Immature natural killer cell (primary cell): ENCODE results near the gene LRRC8D. TPM values are rescaled to one million over a fixed set of nuclear protein-coding genes. Genes with fewer than 3 reads are reported as not detected.

Source experiments
- DNase-seq, 3 donors: peaks; one replicate each; pipeline ENCODE4 v3.0.0; 2022; ENCODE audit warnings: mixed read lengths in 1 of 3
- H3K27ac Mint-ChIP-seq, 6 donors: one replicate each; pipeline ENCODE4 v1.8.0; 2020; ENCODE audit warnings: mixed read lengths in 6 of 6, mild to moderate bottlenecking in 5 of 6, inconsistent platforms in 4 of 6, moderate library complexity in 3 of 6
- H3K27me3 Mint-ChIP-seq, 3 donors: one replicate each; pipeline ENCODE4 v1.8.0; 2020 to 2021; ENCODE audit warnings: low read depth in 3 of 3, mild to moderate bottlenecking in 3 of 3, mixed read lengths in 3 of 3, moderate library complexity in 3 of 3, inconsistent platforms in 1 of 3
- H3K36me3 Mint-ChIP-seq, 3 donors: one replicate each; pipeline ENCODE4 v1.8.0; 2020; ENCODE audit warnings: mixed read lengths in 3 of 3, inconsistent platforms in 2 of 3, mild to moderate bottlenecking in 2 of 3
- H3K4me1 Mint-ChIP-seq, 2 donors: one replicate each; pipeline ENCODE4 v1.8.0; 2020; ENCODE audit warnings: inconsistent platforms in 2 of 2, mild to moderate bottlenecking in 2 of 2, mixed read lengths in 2 of 2, moderate library complexity in 1 of 2
- H3K4me3 Mint-ChIP-seq, 5 donors: one replicate each; pipeline ENCODE4 v1.8.0; 2020; ENCODE audit warnings: mild to moderate bottlenecking in 5 of 5, mixed read lengths in 5 of 5, inconsistent platforms in 3 of 5, moderate library complexity in 3 of 5
- H3K9me3 Mint-ChIP-seq, 6 donors: one replicate each; pipeline ENCODE4 v1.8.0; 2020; ENCODE audit warnings: mild to moderate bottlenecking in 6 of 6, mixed read lengths in 6 of 6, inconsistent platforms in 4 of 6, moderate library complexity in 3 of 6
- polyA plus RNA-seq, 3 donors: library from polyadenylated mRNA; unstranded; fragments of 300-500 nt; fragmentation: Illumina TruSeq; gene quantifications; one replicate each; pipeline ENCODE4 v1.2.3, GENCODE V29; 2021

LRRC8D gene
- polyA plus RNA-seq, 3 donors from 2014 or later, result 24.7 to 40.1 (median 32.0) TPM

- DNase-seq, result no peak
- peaks cover 0 to 4% (median 0%) of the 10 kb centered on the region in 3 donors for H3K36me3 Mint-ChIP-seq
- H3K9me3 Mint-ChIP-seq, result no peaks in the 10 kb centered on the region
- no peaks in the 10 kb centered on the region for H3K4me1 Mint-ChIP-seq
- no peaks in the 10 kb centered on the region for H3K27me3 Mint-ChIP-seq
- no peak overlapping the region for H3K4me3 Mint-ChIP-seq
- H3K27ac Mint-ChIP-seq, result no peak overlapping the region
These were observed 11.8 kb downstream of the LRRC8D start for GRCh38 chr1:89832496-89833127.

GRCh38 chr1:89833183-89834082 lies 12.6 kb downstream of the LRRC8D start:
- peaks cover 0 to 4% (median 0%) of the 10 kb centered on the region in 3 donors for H3K36me3 Mint-ChIP-seq
- no peak for DNase-seq
- H3K27ac Mint-ChIP-seq, result no peak overlapping the region
- no peaks in the 10 kb centered on the region for H3K9me3 Mint-ChIP-seq
- no peak overlapping the region for H3K4me3 Mint-ChIP-seq
- H3K4me1 Mint-ChIP-seq, result no peaks in the 10 kb centered on the region
- H3K27me3 Mint-ChIP-seq, result no peaks in the 10 kb centered on the region

GRCh38 chr1:89834083-89834704 lies 13.4 kb downstream of the LRRC8D start:
- no peak for DNase-seq
- Mint-ChIP-seq H3K9me3 (no peaks in the 10 kb centered on the region), H3K36me3 (peaks cover 0 to 4% (median 0%) of the 10 kb centered on the region in 3 donors), H3K4me3 (no peak overlapping the region), H3K27me3 (no peaks in the 10 kb centered on the region), H3K27ac (no peak overlapping the region), H3K4me1 (no peaks in the 10 kb centered on the region)

- no peak overlapping the region for H3K27ac Mint-ChIP-seq
- peaks cover 0 to 1% (median 0%) of the 10 kb centered on the region in 3 donors for H3K27me3 Mint-ChIP-seq
- H3K9me3 Mint-ChIP-seq, result no peaks in the 10 kb centered on the region
These were observed 15.6 kb downstream of the LRRC8D start for GRCh38 chr1:89836252-89837035.

GRCh38 chr1:89837036-89837481 lies 16.2 kb downstream of the LRRC8D start:
- no peak overlapping the region for H3K4me3 Mint-ChIP-seq
- H3K27me3 Mint-ChIP-seq, result peaks cover 0 to 3% (median 0%) of the 10 kb centered on the region in 3 donors
- H3K36me3 Mint-ChIP-seq, result no peaks in the 10 kb centered on the region
- H3K27ac Mint-ChIP-seq, result no peak overlapping the region
- DNase-seq, result no peak
- H3K4me1 Mint-ChIP-seq, result no peaks in the 10 kb centered on the region
- H3K9me3 Mint-ChIP-seq, result no peaks in the 10 kb centered on the region

More at GRCh38 chr1:89836252-89837035, 15.6 kb downstream of the LRRC8D start:
- Mint-ChIP-seq H3K36me3 (peaks cover 0 to 2% (median 0%) of the 10 kb centered on the region in 3 donors), H3K4me1 (no peaks in the 10 kb centered on the region), H3K4me3 (no peak overlapping the region)
- no peak for DNase-seq

GRCh38 chr1:89837510-89837909 lies 16.7 kb downstream of the LRRC8D start:
- Mint-ChIP-seq H3K27ac (no peak overlapping the region), H3K9me3 (no peaks in the 10 kb centered on the region), H3K27me3 (peaks cover 0 to 3% (median 0%) of the 10 kb centered on the region in 3 donors), H3K36me3 (no peaks in the 10 kb centered on the region), H3K4me1 (peaks cover 3 to 4% of the 10 kb centered on the region in 2 donors), H3K4me3 (no peak overlapping the region)
- DNase-seq, result no peak

- DNase-seq, result no peak
- H3K4me3 Mint-ChIP-seq, result no peak overlapping the region
- no peaks in the 10 kb centered on the region for H3K9me3 Mint-ChIP-seq
- no peak overlapping the region for H3K27ac Mint-ChIP-seq
- peaks cover 0 to 3% (median 0%) of the 10 kb centered on the region in 3 donors for H3K27me3 Mint-ChIP-seq
- H3K36me3 Mint-ChIP-seq, result no peaks in the 10 kb centered on the region
- peaks cover 18 to 23% of the 10 kb centered on the region in 2 donors for H3K4me1 Mint-ChIP-seq
These were observed 18.7 kb downstream of the LRRC8D start for GRCh38 chr1:89839516-89839915.

GRCh38 chr1:89841507-89841906 lies 20.7 kb downstream of the LRRC8D start:
- Mint-ChIP-seq H3K4me3 (peak overlapping the region in 3 of 5 donors; percentile 14 to 96 (median 94)), H3K27ac (no peak overlapping the region), H3K27me3 (peaks cover 0 to 3% (median 0%) of the 10 kb centered on the region in 3 donors), H3K9me3 (no peaks in the 10 kb centered on the region), H3K4me1 (peaks cover 34 to 42% of the 10 kb centered on the region in 2 donors), H3K36me3 (peaks cover 0 to 4% (median 0%) of the 10 kb centered on the region in 3 donors)
- no peak for DNase-seq

GRCh38 chr1:89842567-89843272 lies 21.9 kb downstream of the LRRC8D start:
- H3K36me3 Mint-ChIP-seq, result peaks cover 0 to 4% (median 0%) of the 10 kb centered on the region in 3 donors
- no peak for DNase-seq
- peaks cover 42 to 54% of the 10 kb centered on the region in 2 donors for H3K4me1 Mint-ChIP-seq

GRCh38 chr1:89843273-89844130 lies 22.7 kb downstream of the LRRC8D start:
- peak; percentile 67 to 74 (median 71) for DNase-seq
- Mint-ChIP-seq H3K9me3 (no peaks in the 10 kb centered on the region), H3K4me3 (peak overlapping the region; percentile 94 to 98 (median 96)), H3K36me3 (peaks cover 0 to 4% (median 0%) of the 10 kb centered on the region in 3 donors), H3K4me1 (peaks cover 43 to 60% of the 10 kb centered on the region in 2 donors), H3K27me3 (peaks cover 0 to 3% (median 0%) of the 10 kb centered on the region in 3 donors), H3K27ac (peak overlapping the region; percentile 73 to 96 (median 92))

More at GRCh38 chr1:89842567-89843272, 21.9 kb downstream of the LRRC8D start:
- peak overlapping the region; percentile 73 to 91 (median 87) for H3K27ac Mint-ChIP-seq
- H3K9me3 Mint-ChIP-seq, result no peaks in the 10 kb centered on the region
- H3K4me3 Mint-ChIP-seq, result peak overlapping the region; percentile 94 to 97 (median 96)
- peaks cover 0 to 3% (median 0%) of the 10 kb centered on the region in 3 donors for H3K27me3 Mint-ChIP-seq

- H3K4me3 Mint-ChIP-seq, result peak overlapping the region; percentile 94 to 98 (median 96)
- H3K27me3 Mint-ChIP-seq, result peaks cover 0 to 3% (median 0%) of the 10 kb centered on the region in 3 donors
- DNase-seq, result no peak
- H3K9me3 Mint-ChIP-seq, result no peaks in the 10 kb centered on the region
- peaks cover 43 to 65% of the 10 kb centered on the region in 2 donors for H3K4me1 Mint-ChIP-seq
- peaks cover 0 to 4% (median 0%) of the 10 kb centered on the region in 3 donors for H3K36me3 Mint-ChIP-seq
- peak overlapping the region; percentile 71 to 96 (median 90) for H3K27ac Mint-ChIP-seq
These were observed 23.5 kb downstream of the LRRC8D start for GRCh38 chr1:89844241-89844807.
